H1 (cell line): ENCODE results near the gene RPS27A. TPM values are rescaled to one million over a fixed set of nuclear protein-coding genes. Genes with fewer than 3 reads are reported as not detected.

Experiments
- SAP30 ChIP-seq: fragments of 300-600 bp; sonication (generic); IDR thresholded peaks from 2 replicates; pipeline ENCODE4 v1.7.1; 2012; ENCODE audit warnings: low read length, moderate library complexity, mild to moderate bottlenecking, inconsistent platforms; ENCODE audit not compliant: insufficient read depth, insufficient replicate concordance
- polyA plus RNA-seq, 7 experiments: library from polyadenylated mRNA; depleted of rRNA in 3 of 7; stranded (reverse) in 5 of 7; unstranded in 2 of 7; fragments of >200 nt in 5 of 7; fragments of 200-250 nt in 2 of 7; gene quantifications; 1 replicate in 5 of 7; 2 replicates in 1 of 7; 4 replicates in 1 of 7; pipeline versions ENCODE4 v1.2.1 to v1.2.3, GENCODE V29; 2011 to 2013; ENCODE audit warnings: missing spikeins in 2 of 7, mixed read lengths in 2 of 7
- total RNA-seq: library from RNA; stranded (reverse); fragmentation: NEBNext Ultra II Directional; extraction: Animal tissue kit (Norgen Biotek cat#: 25700); gene quantifications from 2 replicates; pipeline ENCODE4 v1.2.1, GENCODE V29; 2021

RPS27A gene
- total and polyA plus RNA-seq, 2 of the 8 experiments (the other 6 are each of a cell fraction or from before 2014, with no cell fraction given), result 1,431 to 1,682 TPM

- TF ChIP-seq SAP30, result no peak
- TF ChIP-seq, all 59 proteins: peak for 0
These were observed 3.3 kb upstream of the RPS27A start (continued) for GRCh38 chr2:55229221-55229620.
